GM18502 (cell line): ENCODE data around the gene FAM151B.

Experiments
- ATAC-seq: cut with Tn5 transposase; IDR thresholded peaks from one replicate; pipeline ENCODE4 v1.9.1; 2021; ENCODE audit warnings: mild to moderate bottlenecking; ENCODE audit not compliant: unreplicated experiment, poor library complexity

The FAM151B gene

GRCh38 chr5:80502800-80503199, 14.9 kb downstream of the FAM151B start:
- ATAC-seq: no peak

- no peak for ATAC-seq
These were observed 15.7 kb downstream of the FAM151B start for GRCh38 chr5:80503641-80504040.

GRCh38 chr5:80504833-80505232, 16.9 kb downstream of the FAM151B start:
- ATAC-seq: no peak

- no peak for ATAC-seq
These were observed 19.8 kb downstream of the FAM151B start for GRCh38 chr5:80507663-80508062.

- ATAC-seq: no peak
These were observed 20.9 kb downstream of the FAM151B start for GRCh38 chr5:80508844-80509243.

- no peak for ATAC-seq
These were observed 21.5 kb downstream of the FAM151B start for GRCh38 chr5:80509362-80509761.

GRCh38 chr5:80516826-80517225, 28.9 kb downstream of the FAM151B start:
- peak; percentile 55 for ATAC-seq

GRCh38 chr5:80540691-80541090, 52.8 kb downstream of the FAM151B start:
- no peak for ATAC-seq

- no peak for ATAC-seq
These were observed 53.5 kb downstream of the FAM151B start for GRCh38 chr5:80541392-80541791.

GRCh38 chr5:80554646-80555045, 66.7 kb downstream of the FAM151B start:
- ATAC-seq: no peak

GRCh38 chr5:80555099-80555498, 67.2 kb downstream of the FAM151B start:
- no peak for ATAC-seq

GRCh38 chr5:80559244-80559643, 71.3 kb downstream of the FAM151B start:
- ATAC-seq: no peak

- no peak for ATAC-seq
These were observed 77.4 kb downstream of the FAM151B start for GRCh38 chr5:80565330-80565729.

GRCh38 chr5:80566711-80567259, 78.9 kb downstream of the FAM151B start:
- no peak for ATAC-seq

- ATAC-seq: no peak
These were observed 80.4 kb downstream of the FAM151B start for GRCh38 chr5:80568251-80568650.

- ATAC-seq: no peak
These were observed 81.4 kb downstream of the FAM151B start for GRCh38 chr5:80569086-80569960.

- ATAC-seq: no peak
These were observed 82.3 kb downstream of the FAM151B start, which contains the start of gene ANKRD34B for GRCh38 chr5:80569961-80570786. ANKRD34B (minus strand) TSS chr5:80570280; CDS start chr5:80560019, 10,261 bp downstream.

GRCh38 chr5:80573062-80573461, 85.2 kb downstream of the FAM151B start:
- ATAC-seq: no peak

- no peak for ATAC-seq
These were observed 88.5 kb downstream of the FAM151B start for GRCh38 chr5:80576383-80576782.

GRCh38 chr5:80577707-80578106, 89.8 kb downstream of the FAM151B start:
- no peak for ATAC-seq

GRCh38 chr5:80579050-80579449, 91.2 kb downstream of the FAM151B start:
- ATAC-seq: no peak
